ENCODE measurements around the gene ABCB8.

- TF ChIP-seq CTCF (IDR thresholded peaks at IDR 0.05) (no peak), POLR2A (IDR thresholded peaks at IDR 0.05) (no peak)
Measured at GRCh38 chr7:151095123-151095797, 67.0 kb downstream of the ABCB8 start.

All from upper lobe of left lung (tissue), 4 donors.